PC-3 (cell line): ENCODE results near the gene COL21A1.

Source experiments
- EZH2 ChIP-seq: fragments of 300-600 bp; sonication (generic); IDR thresholded peaks from one replicate; pipeline ENCODE4 v1.6.1; 2017; ENCODE audit warnings: antibody characterized with exemption, mild to moderate bottlenecking, low read length; ENCODE audit not compliant: unreplicated experiment
- TF ChIP-seq, protein P1 (sequence below): fragments of 300-600 bp; sonication (generic); conservative IDR thresholded peaks from 2 replicates; pipeline ENCODE4 v1.5.1; 2017; ENCODE audit warnings: antibody characterized with exemption, low read depth, mild to moderate bottlenecking, low read length

GRCh38 chr6:56154076-56154475 lies 93.3 kb downstream of the COL21A1 start:
- TF ChIP-seq, protein P1, sequence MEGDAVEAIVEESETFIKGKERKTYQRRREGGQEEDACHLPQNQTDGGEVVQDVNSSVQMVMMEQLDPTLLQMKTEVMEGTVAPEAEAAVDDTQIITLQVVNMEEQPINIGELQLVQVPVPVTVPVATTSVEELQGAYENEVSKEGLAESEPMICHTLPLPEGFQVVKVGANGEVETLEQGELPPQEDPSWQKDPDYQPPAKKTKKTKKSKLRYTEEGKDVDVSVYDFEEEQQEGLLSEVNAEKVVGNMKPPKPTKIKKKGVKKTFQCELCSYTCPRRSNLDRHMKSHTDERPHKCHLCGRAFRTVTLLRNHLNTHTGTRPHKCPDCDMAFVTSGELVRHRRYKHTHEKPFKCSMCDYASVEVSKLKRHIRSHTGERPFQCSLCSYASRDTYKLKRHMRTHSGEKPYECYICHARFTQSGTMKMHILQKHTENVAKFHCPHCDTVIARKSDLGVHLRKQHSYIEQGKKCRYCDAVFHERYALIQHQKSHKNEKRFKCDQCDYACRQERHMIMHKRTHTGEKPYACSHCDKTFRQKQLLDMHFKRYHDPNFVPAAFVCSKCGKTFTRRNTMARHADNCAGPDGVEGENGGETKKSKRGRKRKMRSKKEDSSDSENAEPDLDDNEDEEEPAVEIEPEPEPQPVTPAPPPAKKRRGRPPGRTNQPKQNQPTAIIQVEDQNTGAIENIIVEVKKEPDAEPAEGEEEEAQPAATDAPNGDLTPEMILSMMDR, result no peak
- TF ChIP-seq EZH2, result no peak
